Activated CD4-positive, CD25-positive, alpha-beta regulatory T cell treated with anti-CD3 and anti-CD28 coated beads, Interleukin-2, amount 50 U/mL, for 16 hours (primary cell): ENCODE data around the gene CCNG2.
A peak's percentile ranks its signal among the peaks of the same experiment; 100 is the strongest.

Source experiments
- DNase-seq: peaks from one replicate; pipeline ENCODE4 v3.0.0-alpha.2; 2020; ENCODE audit warnings: low read depth, low spot score

CCNG2 gene

GRCh38 chr4:77147079-77147782, 9.8 kb upstream of the CCNG2 start:
- no peak for DNase-seq

DNA sequence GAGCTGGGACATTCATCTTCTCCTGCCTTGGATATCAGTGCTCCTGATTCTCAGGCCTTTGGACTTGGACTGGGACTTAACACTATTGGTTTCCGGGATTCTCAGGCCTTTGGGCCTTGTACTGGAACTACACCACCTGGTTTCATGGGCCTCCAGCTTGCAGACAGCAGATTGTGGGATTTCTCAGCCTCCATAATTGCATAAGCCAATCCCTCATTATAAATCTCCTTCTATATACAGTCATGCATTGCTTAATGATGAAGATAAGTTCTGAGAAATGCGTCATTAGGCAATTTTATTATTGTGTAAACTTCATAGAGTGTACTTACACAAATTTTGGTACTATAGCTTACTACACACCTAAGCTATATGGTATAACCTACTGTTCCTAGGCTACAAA, 8.9 kb upstream of the CCNG2 start:
- no peak for DNase-seq

DNA sequence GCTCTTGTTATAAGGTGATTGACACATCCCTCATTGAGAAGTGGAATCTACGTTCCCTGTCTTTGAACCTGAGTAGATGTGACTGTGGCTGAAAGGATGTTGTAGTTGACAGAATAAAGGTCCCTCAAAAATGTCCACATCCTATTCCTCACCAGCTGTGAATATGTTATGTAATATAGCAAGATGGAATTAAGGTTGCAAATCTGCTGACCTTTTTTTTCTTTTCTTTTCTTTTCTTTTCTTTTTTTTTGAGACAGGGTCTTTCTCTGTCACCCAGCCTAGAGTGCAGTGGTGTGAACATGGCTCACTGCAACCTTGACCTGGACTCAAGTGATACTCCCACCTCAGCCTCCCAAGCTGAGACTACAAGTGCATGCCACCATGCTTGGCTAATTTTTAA, 7.2 kb upstream of the CCNG2 start:
- DNase-seq, result no peak

DNA sequence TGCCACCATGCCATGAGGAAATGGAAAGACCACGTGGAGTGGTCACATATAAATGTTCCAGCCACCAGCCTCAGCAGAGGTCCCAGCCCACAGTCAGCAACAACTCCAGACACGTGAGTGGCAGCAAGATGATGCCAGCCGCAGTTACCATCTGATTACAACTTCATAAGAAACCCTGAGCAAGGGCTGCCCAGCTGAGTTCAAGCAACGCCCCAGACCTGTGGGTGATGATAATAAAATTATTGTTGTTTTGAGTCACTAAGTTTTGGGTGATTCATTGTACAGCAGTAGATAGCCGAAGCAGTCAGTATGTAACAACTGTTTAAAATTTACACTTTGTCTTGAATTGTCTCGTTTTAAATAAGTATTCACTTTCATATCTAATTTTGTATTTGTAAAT, 5.8 kb upstream of the CCNG2 start:
- DNase-seq, result no peak

DNA sequence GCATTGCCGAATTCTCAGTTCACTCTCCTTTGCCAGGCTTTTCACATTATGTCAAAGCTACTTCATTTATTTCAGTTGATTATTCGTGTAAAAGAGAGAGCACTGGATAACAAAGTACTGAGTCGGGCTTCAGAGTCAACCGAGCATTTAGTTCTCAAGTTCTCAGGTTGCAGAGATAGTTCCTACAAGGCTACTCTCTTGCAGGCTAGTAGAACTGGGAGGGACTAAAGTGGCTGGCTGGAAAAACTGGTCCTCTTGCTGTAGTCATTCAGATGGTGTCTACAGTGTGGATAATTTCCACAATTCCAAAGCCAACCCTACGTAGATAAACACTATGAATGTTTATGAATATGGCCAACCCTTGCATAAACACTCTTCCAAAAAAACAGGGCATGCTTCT, 4.6 kb upstream of the CCNG2 start:
- no peak for DNase-seq

GRCh38 chr4:77153006-77153405, 4.0 kb upstream of the CCNG2 start:
- DNase-seq, result no peak

DNA sequence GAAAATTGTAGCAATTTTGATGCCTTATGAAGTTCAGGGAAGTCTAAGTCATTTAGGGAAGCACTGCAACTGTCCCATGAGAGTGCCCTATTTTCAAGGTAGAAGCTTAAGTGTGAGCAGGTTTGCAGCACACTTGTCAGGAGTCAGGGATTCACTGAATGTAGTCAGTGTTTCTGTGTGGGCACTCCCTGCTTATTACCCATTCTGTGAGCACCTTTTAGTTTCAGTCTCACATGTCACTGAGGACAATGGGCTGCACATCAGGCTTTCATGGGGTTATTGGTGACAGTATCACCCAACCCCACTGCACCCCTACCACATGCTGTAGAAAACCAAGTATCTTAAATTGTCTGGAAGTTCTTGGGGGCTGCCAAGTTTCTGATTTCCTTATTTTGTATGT, 2.9 kb upstream of the CCNG2 start:
- DNase-seq, result no peak

GRCh38 chr4:77154761-77155499, 2.1 kb upstream of the CCNG2 start:
- no peak for DNase-seq

DNA sequence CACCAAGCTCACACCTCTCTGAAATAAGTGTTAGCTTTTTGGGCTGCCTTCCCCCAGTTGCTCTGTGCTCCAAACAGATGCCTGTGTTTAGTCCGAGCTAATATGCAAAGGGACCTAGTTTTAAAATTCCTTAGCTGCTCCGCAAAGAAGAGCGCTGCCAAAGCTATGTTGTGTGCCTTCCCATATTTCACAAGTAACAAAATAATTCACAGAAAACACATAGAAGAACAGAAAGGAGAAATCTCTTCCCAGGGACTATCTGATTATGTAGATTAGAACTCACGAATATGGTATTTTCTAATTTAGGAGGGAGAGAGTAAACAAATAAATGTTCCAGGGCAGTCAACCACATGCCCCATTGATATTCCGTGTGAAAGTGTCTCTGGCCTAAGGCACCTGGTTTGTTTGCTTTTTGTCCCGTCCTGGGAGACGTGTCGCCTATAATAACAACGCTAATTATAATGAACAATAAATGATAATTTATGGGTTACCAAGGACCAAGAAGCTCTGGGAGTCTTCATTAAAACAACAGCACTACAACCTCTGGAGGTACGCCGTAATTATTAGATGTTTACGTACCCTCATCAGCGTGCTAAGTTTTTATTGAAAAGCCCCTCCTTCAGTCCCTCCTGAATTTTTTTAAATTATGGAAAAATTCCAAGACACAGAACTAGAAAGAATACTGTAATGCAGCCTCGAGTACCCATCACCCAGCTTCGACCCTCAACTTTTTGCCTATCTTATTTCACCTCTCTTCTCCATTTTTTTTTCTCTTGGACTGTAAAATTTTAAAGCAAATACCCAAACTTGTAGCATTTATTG, 1.2 kb upstream of the CCNG2 start:
- no peak for DNase-seq

GRCh38 chr4:77156533-77156911, 485 bp upstream of the CCNG2 start:
- DNase-seq, result peak; percentile 98

DNA sequence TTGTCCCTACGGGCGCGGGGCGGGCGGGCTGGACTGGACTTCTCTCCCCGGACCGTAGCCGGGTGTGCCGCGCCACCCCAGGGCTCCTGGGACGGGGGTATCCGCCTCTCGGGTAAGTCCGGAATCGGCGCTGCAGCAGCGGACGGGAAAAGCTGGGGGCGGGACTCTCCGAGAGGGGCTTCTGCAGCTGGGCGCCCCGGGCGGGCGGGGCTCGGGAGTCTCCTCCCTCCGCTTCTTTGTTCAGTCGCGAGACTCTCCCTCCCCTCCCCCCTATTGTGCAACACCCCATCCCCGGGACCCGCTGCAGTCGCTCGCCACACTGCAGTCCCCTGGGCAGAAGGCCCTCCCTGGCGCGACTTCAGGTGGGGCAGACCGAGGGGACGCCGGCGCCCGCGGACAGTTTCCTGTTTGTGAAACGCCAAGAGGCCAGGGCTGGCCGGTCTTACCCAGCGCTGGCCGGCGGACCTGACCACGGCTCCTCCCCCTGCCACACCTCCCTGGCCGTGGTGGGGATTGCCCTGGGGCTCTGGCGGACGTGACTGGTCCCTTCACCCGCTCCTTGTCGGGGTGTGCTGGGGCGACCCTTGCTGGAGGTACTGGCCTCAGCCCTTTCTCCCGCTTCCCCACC, 966 bp downstream of the CCNG2 start:
- peak; percentile 43 for DNase-seq

DNA sequence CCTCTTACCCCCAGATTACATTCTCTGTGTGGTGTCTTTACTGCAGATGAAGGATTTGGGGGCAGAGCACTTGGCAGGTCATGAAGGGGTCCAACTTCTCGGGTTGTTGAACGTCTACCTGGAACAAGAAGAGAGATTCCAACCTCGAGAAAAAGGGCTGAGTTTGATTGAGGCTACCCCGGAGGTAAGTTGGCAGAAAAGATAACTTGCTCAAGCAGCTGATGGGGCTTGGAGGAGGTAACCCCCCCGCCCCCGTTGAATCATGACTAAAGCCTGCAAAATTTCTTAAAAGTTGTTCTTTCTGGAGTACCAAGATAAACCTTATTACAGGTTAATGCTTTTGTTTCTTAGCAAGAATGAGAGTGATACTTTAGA, 1.5 kb downstream of the CCNG2 start:
- no peak for DNase-seq

GRCh38 chr4:77159806-77160205, 2.8 kb downstream of the CCNG2 start:
- no peak for DNase-seq

DNA sequence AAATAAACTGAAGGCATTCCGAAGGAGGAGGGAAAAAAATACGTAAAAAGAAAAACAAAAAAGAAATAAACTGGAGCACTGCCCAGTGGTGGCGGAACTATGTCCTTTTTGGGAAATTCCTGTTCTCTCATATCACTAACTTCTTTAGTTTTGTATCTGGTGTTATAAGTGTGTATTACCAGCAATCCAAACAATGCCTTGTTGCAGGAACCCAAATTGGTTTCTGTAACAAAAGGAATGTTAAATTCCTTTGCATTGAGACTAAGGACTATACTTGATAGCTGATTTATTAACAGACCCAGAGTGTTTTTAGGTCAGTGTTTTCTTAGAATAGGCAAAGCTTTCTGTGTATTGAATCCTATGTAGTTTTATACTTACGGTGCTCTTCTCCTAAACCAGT, 6.6 kb downstream of the CCNG2 start:
- DNase-seq, result no peak

GRCh38 chr4:77167173-77167572, 10.2 kb downstream of the CCNG2 start:
- DNase-seq, result no peak

- DNase-seq, result no peak
Measured at GRCh38 chr4:77167866-77168265, 10.9 kb downstream of the CCNG2 start.

GRCh38 chr4:77169481-77169880, 12.5 kb downstream of the CCNG2 start:
- no peak for DNase-seq

- DNase-seq, result no peak
Measured at GRCh38 chr4:77170926-77171325, 13.9 kb downstream of the CCNG2 start.

DNA sequence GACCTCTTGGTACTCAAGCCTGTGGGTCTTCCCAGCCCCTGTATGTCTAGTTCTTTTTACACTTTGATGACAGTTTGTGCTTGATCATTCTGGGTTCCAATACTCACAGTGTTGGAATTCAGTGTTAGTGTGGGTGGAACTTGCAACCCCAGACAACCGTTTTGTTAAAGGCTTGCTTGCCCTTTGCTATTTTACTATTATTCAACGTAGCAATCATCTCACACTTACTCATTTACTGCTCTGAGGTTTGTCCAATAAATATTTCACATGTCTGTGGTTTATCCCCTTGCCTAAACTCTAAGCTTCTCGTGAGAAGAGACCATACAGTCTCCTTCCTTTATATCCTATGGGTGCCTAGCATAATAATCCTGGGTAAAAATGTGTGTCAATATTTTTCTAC, 15.3 kb downstream of the CCNG2 start:
- no peak for DNase-seq

DNA sequence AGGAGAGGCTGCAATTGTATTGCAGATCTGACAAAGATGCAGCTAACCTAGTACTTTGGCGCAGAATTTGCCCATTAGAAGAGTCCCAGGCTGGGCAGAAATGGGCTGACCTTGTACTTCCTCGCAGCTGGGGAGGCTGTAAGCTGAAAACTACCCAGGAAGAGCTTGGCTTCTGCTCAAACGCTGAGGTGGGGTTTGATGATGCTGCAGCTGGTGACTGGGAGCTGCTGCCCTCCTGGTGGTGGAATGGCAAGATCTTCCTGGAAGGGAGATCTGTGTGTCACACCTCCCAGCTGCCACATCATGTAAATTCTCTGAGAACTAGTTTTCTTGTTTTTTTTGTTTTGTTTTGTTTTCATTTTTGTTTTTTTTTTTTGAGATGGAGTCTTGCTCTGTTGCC, 17.4 kb downstream of the CCNG2 start:
- no peak for DNase-seq

- no peak for DNase-seq
Measured at GRCh38 chr4:77175201-77175611, 18.2 kb downstream of the CCNG2 start.

DNA sequence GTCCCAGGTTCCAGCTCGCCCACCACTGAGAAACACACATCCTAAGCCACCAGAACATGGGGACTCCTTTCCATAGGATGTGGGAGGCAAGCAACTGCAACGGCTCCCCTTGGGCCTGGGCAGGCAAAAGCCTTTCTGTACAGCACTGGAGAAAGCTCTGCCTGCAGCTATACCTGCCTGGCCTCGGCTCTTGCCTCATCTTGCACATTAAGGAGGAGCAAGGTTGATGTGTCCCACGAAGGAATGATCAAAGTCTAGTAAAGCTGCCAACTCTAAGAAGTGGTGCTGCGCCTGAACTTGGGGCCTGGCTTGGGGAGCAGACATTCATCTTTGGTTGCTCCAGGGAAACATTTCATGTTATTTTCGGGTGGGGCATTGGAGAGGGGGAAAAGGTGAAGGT, 19.6 kb downstream of the CCNG2 start:
- DNase-seq, result no peak
